Neural progenitor cell (in vitro differentiated cells): Measurements from ENCODE around the gene THRAP3.

Source experiments
- EZH2 ChIP-seq: fragments of 200-600 bp; sonication (generic); IDR thresholded peaks from 2 replicates; pipeline ENCODE4 v1.6.1; 2017; ENCODE audit warnings: antibody characterized with exemption, mild to moderate bottlenecking, moderate library complexity
- EZH2phosphoT487 ChIP-seq: fragments of 200-600 bp; sonication (generic); IDR thresholded peaks from 2 replicates; pipeline ENCODE4 v1.6.1; 2017; ENCODE audit warnings: antibody characterized with exemption
- TF ChIP-seq, protein P1 (sequence below): fragments of 200-600 bp; sonication (generic); IDR thresholded peaks from 2 replicates; pipeline ENCODE4 v1.5.1; 2017; ENCODE audit warnings: antibody characterized with exemption, mild to moderate bottlenecking

- TF ChIP-seq, protein P1, sequence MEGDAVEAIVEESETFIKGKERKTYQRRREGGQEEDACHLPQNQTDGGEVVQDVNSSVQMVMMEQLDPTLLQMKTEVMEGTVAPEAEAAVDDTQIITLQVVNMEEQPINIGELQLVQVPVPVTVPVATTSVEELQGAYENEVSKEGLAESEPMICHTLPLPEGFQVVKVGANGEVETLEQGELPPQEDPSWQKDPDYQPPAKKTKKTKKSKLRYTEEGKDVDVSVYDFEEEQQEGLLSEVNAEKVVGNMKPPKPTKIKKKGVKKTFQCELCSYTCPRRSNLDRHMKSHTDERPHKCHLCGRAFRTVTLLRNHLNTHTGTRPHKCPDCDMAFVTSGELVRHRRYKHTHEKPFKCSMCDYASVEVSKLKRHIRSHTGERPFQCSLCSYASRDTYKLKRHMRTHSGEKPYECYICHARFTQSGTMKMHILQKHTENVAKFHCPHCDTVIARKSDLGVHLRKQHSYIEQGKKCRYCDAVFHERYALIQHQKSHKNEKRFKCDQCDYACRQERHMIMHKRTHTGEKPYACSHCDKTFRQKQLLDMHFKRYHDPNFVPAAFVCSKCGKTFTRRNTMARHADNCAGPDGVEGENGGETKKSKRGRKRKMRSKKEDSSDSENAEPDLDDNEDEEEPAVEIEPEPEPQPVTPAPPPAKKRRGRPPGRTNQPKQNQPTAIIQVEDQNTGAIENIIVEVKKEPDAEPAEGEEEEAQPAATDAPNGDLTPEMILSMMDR: no peak
- no peak for TF ChIP-seq EZH2phosphoT487
- TF ChIP-seq EZH2: no peak
These were observed 81.6 kb downstream of the THRAP3 start for GRCh38 chr1:36305915-36306209.
